SH-SY5Y (cell line): Measurements from ENCODE around the gene TAF11L7.
"Not testable (repeated sequence)": the region's sequence is repeated elsewhere in the genome, so short reads cannot be mapped to it uniquely, and the experiment has no call there.

Source experiments
- GATA2 ChIP-seq: IDR thresholded peaks from 2 replicates; pipeline ENCODE4 v1.6.1; 2011; ENCODE audit warnings: mild to moderate bottlenecking, low read depth, low read length
- GATA3 ChIP-seq: IDR thresholded peaks from 2 replicates; pipeline ENCODE4 v1.6.1; 2011; ENCODE audit warnings: low read depth, mild to moderate bottlenecking, low read length, moderate library complexity

DNA sequence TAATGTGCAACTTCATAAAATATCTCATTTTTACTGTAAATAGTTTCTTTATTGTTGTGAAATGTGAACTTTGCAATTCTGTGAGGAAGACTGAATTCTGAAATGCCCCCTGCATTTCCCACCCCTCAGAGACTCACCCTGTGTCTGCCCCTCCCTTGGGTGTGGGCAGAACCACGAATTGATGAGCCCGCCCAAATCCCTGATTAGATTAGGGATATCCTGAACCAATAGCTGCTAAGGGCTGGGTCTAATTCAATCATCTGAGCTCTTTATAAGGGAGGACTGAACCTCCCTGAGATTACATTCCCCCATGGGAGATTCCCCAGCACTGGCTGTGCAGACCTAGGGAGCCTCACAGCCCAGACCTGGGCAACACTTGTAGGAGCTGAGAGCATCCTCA lies 24.5 kb upstream of the TAF11L7 start, which contains the start of gene TAF11L12:
- not testable (repeated sequence) for TF ChIP-seq GATA2, GATA3
